Esophagus squamous epithelium (tissue), 5 donors: ENCODE results near the gene PRKAG1. TPM values are rescaled to one million over a fixed set of nuclear protein-coding genes. Genes with fewer than 3 reads are reported as not detected.

Source experiments
- DNase-seq: peaks from one replicate; lab custom pipeline; 2025; lab: John Stamatoyannopoulos, UW
- H3K27ac ChIP-seq, 4 donors: fragments of 200-600 bp; sonication (generic); one replicate each; pipeline ENCODE4 v1.5.1; 2016 to 2019; ENCODE audit warnings: mild to moderate bottlenecking in 1 of 4
- H3K27me3 ChIP-seq, 4 donors: fragments of 200-600 bp; sonication (generic); 1 replicate in 3 of 4; 2 replicates in 1 of 4; pipeline versions ENCODE4 v1.5.1 to v1.6.0; 2017 to 2021; ENCODE audit warnings: antibody characterized with exemption in 1 of 4
- H3K36me3 ChIP-seq, 3 donors: fragments of 200-600 bp; sonication (generic); one replicate each; pipeline ENCODE4 v1.5.1; 2016 to 2019
- H3K4me1 ChIP-seq, 3 donors: fragments of 200-600 bp; sonication (generic); one replicate each; pipeline ENCODE4 v1.5.1; 2017 to 2019
- H3K4me3 ChIP-seq, 4 donors: fragments of 200-600 bp; sonication (generic); 1 replicate in 3 of 4; 2 replicates in 1 of 4; pipeline ENCODE4 v1.5.1; 2016 to 2019; ENCODE audit warnings: mild to moderate bottlenecking in 2 of 4, moderate library complexity in 1 of 4
- H3K9me3 ChIP-seq, 3 donors: fragments of 200-600 bp; sonication (generic); one replicate each; pipeline ENCODE4 v1.5.1; 2016 to 2019
- CTCF ChIP-seq, 6 experiments: fragments of 450-650 bp in 4 of 6; fragments of 200-600 bp in 2 of 6; sonication (generic) in 2 of 6; IDR thresholded peaks; one replicate each; pipeline ENCODE4 v1.5.1; 2016 to 2019; ENCODE audit warnings: antibody characterized with exemption in 6 of 6, mild to moderate bottlenecking in 4 of 6, moderate library complexity in 4 of 6
- POLR2A ChIP-seq, 4 donors: fragments of 450-650 bp; IDR thresholded peaks; one replicate each; pipeline ENCODE4 v1.6.1; 2017; ENCODE audit warnings: antibody characterized with exemption in 4 of 4, mild to moderate bottlenecking in 4 of 4, moderate library complexity in 3 of 4
- WGBS, 2 donors: methylation state at CpG; one replicate each; pipeline ENCODE4 v1.1.5; 2018; 5-methylcytosine and 5-hydroxymethylcytosine counted together
- intact Hi-C: fragments of 100-400 bp; cut with DNase I; formaldehyde crosslinking; loops from one replicate; pipeline ENCODE4 v1.15.0; 2022
- total RNA-seq, 4 donors: library from RNA; depleted of rRNA; stranded (reverse); fragments of >200 nt; gene quantifications; one replicate each; pipeline ENCODE4 v1.1.0, GENCODE V29; 2016
- donor health status: DM: yes; HTN: yes; CAD: no.

The PRKAG1 gene
- total RNA-seq, 4 donors from 2014 or later = 31.9 to 58.6 (median 47.8) TPM

- no peaks in the 10 kb centered on the region for H3K27me3 ChIP-seq
- H3K4me1 ChIP-seq = no peaks in the 10 kb centered on the region
- intact Hi-C loops = no loop called here
- H3K27ac ChIP-seq = no peak overlapping the region
- DNase-seq = no peak
- 92 to 93% methylated on average over 3 to 4 of the region's 4 CpGs for WGBS, 2 donors
- TF ChIP-seq CTCF (IDR thresholded peaks at IDR 0.05) = no peak
- TF ChIP-seq POLR2A (IDR thresholded peaks at IDR 0.05) = no peak
- peaks cover 67 to 100% (median 95%) of the 10 kb centered on the region in 3 donors for H3K36me3 ChIP-seq
- no peaks in the 10 kb centered on the region for H3K9me3 ChIP-seq
- H3K4me3 ChIP-seq = no peak overlapping the region
These were observed 24.7 kb upstream of the PRKAG1 start for GRCh38 chr12:49043241-49043640.

GRCh38 chr12:49041881-49042484, 23.4 kb upstream of the PRKAG1 start:
- H3K36me3 ChIP-seq = peaks cover 79 to 100% (median 96%) of the 10 kb centered on the region in 3 donors

GRCh38 chr12:49041036-49041880, 22.7 kb upstream of the PRKAG1 start:
- no peak overlapping the region for H3K4me3 ChIP-seq
- H3K36me3 ChIP-seq = peaks cover 78 to 100% (median 90%) of the 10 kb centered on the region in 3 donors
- no peak for DNase-seq
- intact Hi-C loops = no loop called here
- TF ChIP-seq POLR2A (IDR thresholded peaks at IDR 0.05) = no peak
- no peak for TF ChIP-seq CTCF (IDR thresholded peaks at IDR 0.05)
- H3K9me3 ChIP-seq = no peaks in the 10 kb centered on the region
- H3K27me3 ChIP-seq = no peaks in the 10 kb centered on the region
- H3K27ac ChIP-seq = no peak overlapping the region
- no peaks in the 10 kb centered on the region for H3K4me1 ChIP-seq
- WGBS, 2 donors = 80 to 88% methylated on average over 4 to 12 of the region's 31 CpGs

More at GRCh38 chr12:49041881-49042484, 23.4 kb upstream of the PRKAG1 start:
- H3K4me1 ChIP-seq = no peaks in the 10 kb centered on the region
- H3K9me3 ChIP-seq = no peaks in the 10 kb centered on the region
- no peak overlapping the region for H3K4me3 ChIP-seq
- DNase-seq = no peak
- TF ChIP-seq POLR2A (IDR thresholded peaks at IDR 0.05) (no peak), CTCF (IDR thresholded peaks at IDR 0.05) (no peak)
- WGBS, 2 donors = 77 to 81% methylated on average over 6 to 8 of the region's 18 CpGs
- no peaks in the 10 kb centered on the region for H3K27me3 ChIP-seq
- intact Hi-C loops = no loop called here
- no peak overlapping the region for H3K27ac ChIP-seq

- H3K9me3 ChIP-seq = no peaks in the 10 kb centered on the region
- 91 to 96% methylated on average over 12 to 14 of the region's 14 CpGs for WGBS, 2 donors
- H3K27ac ChIP-seq = no peak overlapping the region
- H3K36me3 ChIP-seq = peaks cover 72 to 100% (median 83%) of the 10 kb centered on the region in 3 donors
- TF ChIP-seq POLR2A (IDR thresholded peaks at IDR 0.05) (no peak), CTCF (IDR thresholded peaks at IDR 0.05) (no peak)
- intact Hi-C loops = no loop called here
- H3K4me1 ChIP-seq = no peaks in the 10 kb centered on the region
- DNase-seq = no peak
- H3K27me3 ChIP-seq = no peaks in the 10 kb centered on the region
- no peak overlapping the region for H3K4me3 ChIP-seq
These were observed 21.8 kb upstream of the PRKAG1 start for GRCh38 chr12:49040364-49040855.
